Keratinocyte (primary cell): Measurements from ENCODE around the gene LIN52. TPM values are rescaled to one million over a fixed set of nuclear protein-coding genes. Genes with fewer than 3 reads are reported as not detected.

ENCODE experiments used
- DNase-seq: peaks from one replicate; pipeline ENCODE4 v3.0.0-alpha.2; 2011; ENCODE audit warnings: low read depth, missing footprints, low spot score
- FAIRE-seq: peaks from 2 replicates; lab custom pipeline; 2011; peaks lifted over from hg19 to GRCh38; lab: Jason Lieb, UNC
- H2AFZ ChIP-seq: 2 replicates; pipeline ENCODE4 v1.6.0; 2012; ENCODE audit warnings: low read length, control low read depth, inconsistent platforms; ENCODE audit not compliant: control insufficient read depth
- H3K27ac ChIP-seq: 2 replicates; pipeline ENCODE4 v1.5.1; 2011; ENCODE audit warnings: low read length; ENCODE audit not compliant: control insufficient read depth, insufficient read depth
- H3K27me3 ChIP-seq: 3 replicates; pipeline ENCODE4 v1.6.0; 2011; ENCODE audit warnings: low read length; ENCODE audit not compliant: control insufficient read depth, insufficient read depth; ENCODE audit errors: extremely low read depth
- H3K36me3 ChIP-seq, 2 experiments: 2 replicates in 1 of 2; 3 replicates in 1 of 2; pipeline ENCODE4 v1.5.1; 2011; ENCODE audit warnings: low read length in 2 of 2, mild to moderate bottlenecking in 1 of 2; ENCODE audit not compliant: control insufficient read depth in 2 of 2, insufficient read depth in 2 of 2; ENCODE audit errors: extremely low read depth in 1 of 2
- H3K4me1 ChIP-seq: 3 replicates; pipeline ENCODE4 v1.5.1; 2011; ENCODE audit warnings: low read length; ENCODE audit not compliant: control insufficient read depth, insufficient read depth; ENCODE audit errors: extremely low read depth
- H3K4me2 ChIP-seq: 3 replicates; pipeline ENCODE4 v1.6.0; 2011; ENCODE audit warnings: low read depth, low read length; ENCODE audit not compliant: control insufficient read depth, insufficient read depth; ENCODE audit errors: extremely low read depth
- H3K4me3 ChIP-seq, 3 experiments: fragments of 200-600 bp in 1 of 3; sonication (generic) in 1 of 3; 2 replicates in 2 of 3; 3 replicates in 1 of 3; pipeline ENCODE4 v1.5.1; 2011 to 2016; ENCODE audit warnings: low read length in 3 of 3, mild to moderate bottlenecking in 3 of 3, control low read depth in 2 of 3, inconsistent platforms in 1 of 3, low read depth in 1 of 3, mixed read lengths in 1 of 3, mixed run types in 1 of 3, moderate library complexity in 1 of 3; ENCODE audit not compliant: control insufficient read depth in 2 of 3, insufficient read depth in 2 of 3; ENCODE audit errors: extremely low read depth in 1 of 3
- H3K79me2 ChIP-seq: 2 replicates; pipeline ENCODE4 v1.6.0; 2012; ENCODE audit warnings: low read length; ENCODE audit not compliant: control insufficient read depth, insufficient read depth
- H3K9ac ChIP-seq: 3 replicates; pipeline ENCODE4 v1.6.0; 2011; ENCODE audit warnings: low read length; ENCODE audit not compliant: control insufficient read depth, insufficient read depth; ENCODE audit errors: extremely low read depth
- H3K9me1 ChIP-seq: 3 replicates; pipeline ENCODE4 v1.6.0; 2011; ENCODE audit warnings: low read length; ENCODE audit not compliant: control insufficient read depth, insufficient read depth; ENCODE audit errors: extremely low read depth
- H3K9me3 ChIP-seq: 2 replicates; pipeline ENCODE4 v1.5.1; 2012; ENCODE audit warnings: low read depth, low read length; ENCODE audit not compliant: control insufficient read depth
- H4K20me1 ChIP-seq: 3 replicates; pipeline ENCODE4 v1.6.0; 2011; ENCODE audit warnings: low read length; ENCODE audit not compliant: control insufficient read depth, insufficient read depth; ENCODE audit errors: extremely low read depth
- CTCF ChIP-seq, 3 experiments: IDR thresholded peaks in 1 of 3; conservative IDR thresholded peaks in 1 of 3; optimal IDR thresholded peaks in 1 of 3; 2 replicates in 2 of 3; 3 replicates in 1 of 3; pipeline versions ENCODE3 to v1.5.1; 2011; ENCODE audit warnings: low read length in 3 of 3, mild to moderate bottlenecking in 3 of 3, moderate library complexity in 2 of 3, control low read depth in 1 of 3, inconsistent platforms in 1 of 3; ENCODE audit not compliant: insufficient read depth in 2 of 3; ENCODE audit errors: extremely low read depth in 1 of 3
- EZH2 ChIP-seq: IDR thresholded peaks from one replicate; pipeline ENCODE4 v1.6.1; 2012; ENCODE audit warnings: inconsistent platforms, mild to moderate bottlenecking, low read length, moderate library complexity
- dilution Hi-C: fragments of 300-500 bp; cut with MboI; formaldehyde crosslinking; loops from one replicate; pipeline ENCODE4 v1.7.0; 2020; ENCODE audit warnings: low sequenced_read_pairs; ENCODE audit not compliant: extremely low pct_ligation_motif_present
- polyA plus RNA-seq, 5 experiments: library from polyadenylated mRNA; depleted of rRNA in 3 of 5; stranded (reverse) in 3 of 5; stranded (forward) in 1 of 5; unstranded in 1 of 5; fragments of >200 nt; gene quantifications; 1 replicate in 1 of 5; 2 replicates in 3 of 5; 3 replicates in 1 of 5; pipeline versions ENCODE4 v1.2.1 to v1.2.3, GENCODE V29; 2011 to 2012; ENCODE audit warnings: missing spikeins in 2 of 5, low read depth in 1 of 5, low replicate concordance in 1 of 5

LIN52 gene
- polyA plus RNA-seq, 1 donor (not counting 4 experiments of a cell fraction or from before 2014, with no cell fraction given): 6.8 TPM

DNA sequence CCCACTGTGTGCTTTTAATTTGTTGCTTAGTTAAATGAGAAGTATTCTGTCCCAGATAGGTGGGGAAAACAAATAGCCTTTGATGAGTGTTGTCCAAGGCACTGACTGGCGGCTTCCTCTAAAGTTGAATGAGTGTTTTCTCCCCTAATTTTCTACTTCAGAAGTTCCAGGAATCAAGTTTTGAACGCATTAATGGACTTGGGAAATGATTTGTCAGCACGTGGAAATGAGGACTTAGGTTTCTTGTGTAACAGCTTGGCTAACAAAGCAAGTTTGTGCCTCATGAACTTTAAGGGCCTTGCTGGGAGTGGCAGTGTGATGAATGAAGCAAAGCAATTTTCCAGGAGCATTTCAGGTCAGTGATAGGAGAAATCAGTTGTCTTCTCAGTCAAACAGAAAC, 56.9 kb downstream of the LIN52 start:
- dilution Hi-C loops: no loop called here

GRCh38 chr14:74142523-74142922, 57.8 kb downstream of the LIN52 start:
- H3K4me1 ChIP-seq: no peaks in the 10 kb centered on the region
- no peaks in the 10 kb centered on the region for H3K27me3 ChIP-seq
- H3K9ac ChIP-seq: no peak overlapping the region
- H4K20me1 ChIP-seq: no peaks in the 10 kb centered on the region
- H3K27ac ChIP-seq: no peak overlapping the region
- no peak overlapping the region for H3K4me2 ChIP-seq
- H3K9me1 ChIP-seq: no peaks in the 10 kb centered on the region
- H2AFZ ChIP-seq: no peak overlapping the region
- H3K36me3 ChIP-seq: no peaks in the 10 kb centered on the region
- H3K4me3 ChIP-seq: no peak overlapping the region
- TF ChIP-seq CTCF (optimal IDR thresholded peaks at IDR 0.05 in 1 of 3, IDR thresholded peaks at IDR 0.05 in 1 of 3, conservative IDR thresholded peaks at IDR 0.05 in 1 of 3; ENCODE audit: extremely low read depth in 1 of 3, insufficient read depth in 2 of 3, low read length in 3 of 3): no peak
- no peak for TF ChIP-seq EZH2
- no peak for DNase-seq
- dilution Hi-C loops: no loop called here
- H3K79me2 ChIP-seq: no peaks in the 10 kb centered on the region
- no peaks in the 10 kb centered on the region for H3K9me3 ChIP-seq
- no peak for FAIRE-seq

More for the DNA sequence above, 56.9 kb downstream of the LIN52 start:
- TF ChIP-seq EZH2: no peak
- no peak for TF ChIP-seq CTCF (optimal IDR thresholded peaks at IDR 0.05 in 1 of 3, IDR thresholded peaks at IDR 0.05 in 1 of 3, conservative IDR thresholded peaks at IDR 0.05 in 1 of 3; ENCODE audit: extremely low read depth in 1 of 3, insufficient read depth in 2 of 3, low read length in 3 of 3)
- no peak overlapping the region for H3K4me3 ChIP-seq
- no peak overlapping the region for H2AFZ ChIP-seq
- H3K9me1 ChIP-seq: no peaks in the 10 kb centered on the region
- H3K27ac ChIP-seq: no peak overlapping the region
- H3K9ac ChIP-seq: no peak overlapping the region
- no peaks in the 10 kb centered on the region for H4K20me1 ChIP-seq
- no peak overlapping the region for H3K4me2 ChIP-seq
- H3K27me3 ChIP-seq: no peaks in the 10 kb centered on the region
- H3K4me1 ChIP-seq: no peaks in the 10 kb centered on the region
- FAIRE-seq (no peak), DNase-seq (no peak)
- H3K36me3 ChIP-seq: no peaks in the 10 kb centered on the region
- H3K9me3 ChIP-seq: no peaks in the 10 kb centered on the region
- no peaks in the 10 kb centered on the region for H3K79me2 ChIP-seq
